Fibroblast of lung (primary cell): ENCODE results near the gene ZDHHC1.

Experiments
- EZH2 ChIP-seq: IDR thresholded peaks from 2 replicates; pipeline ENCODE4 v1.5.1; 2012; ENCODE audit warnings: low read length, control low read depth, mild to moderate bottlenecking; ENCODE audit errors: missing control alignments
- TF ChIP-seq, protein P1 (sequence below), 2 donors: IDR thresholded peaks in 1 of 2; conservative IDR thresholded peaks in 1 of 2; 1 replicate in 1 of 2; 2 replicates in 1 of 2; pipeline ENCODE4 v1.5.1; 2011 to 2012; ENCODE audit warnings: low read length in 2 of 2, control low read depth in 1 of 2, inconsistent platforms in 1 of 2, low read depth in 1 of 2, mild to moderate bottlenecking in 1 of 2

DNA sequence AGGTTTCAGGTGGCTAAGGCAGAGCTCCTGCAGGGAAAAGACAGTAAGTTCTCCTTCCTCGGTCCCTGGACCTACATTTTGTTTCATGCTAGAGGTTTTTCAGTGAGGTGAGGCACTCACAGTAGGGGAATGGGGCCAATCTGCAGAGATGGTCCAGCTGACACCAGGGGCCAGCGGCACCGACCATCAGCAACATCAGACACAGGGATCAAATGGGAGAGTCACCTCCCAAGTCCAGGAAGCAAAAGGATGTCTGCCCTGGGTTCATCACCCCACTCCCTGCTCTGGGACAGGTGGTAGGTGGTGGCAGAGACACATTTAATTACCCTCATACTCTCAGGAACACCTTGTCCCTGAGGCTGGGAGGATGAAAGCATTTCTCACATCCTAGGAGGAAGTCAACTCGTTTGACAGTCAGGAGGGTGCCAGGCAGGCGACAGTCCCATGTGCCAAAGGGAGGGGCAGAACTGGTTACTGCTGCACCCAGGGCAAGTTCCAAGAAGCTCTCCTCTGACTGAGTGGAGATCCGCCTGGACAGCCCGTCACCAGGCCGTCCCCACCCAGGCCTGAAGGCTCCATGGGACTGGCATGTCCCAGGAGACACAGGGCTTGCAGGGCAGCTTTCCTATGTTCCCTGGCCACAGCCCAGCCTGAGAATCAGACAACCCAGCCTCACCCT lies 45.5 kb upstream of the ZDHHC1 start:
- TF ChIP-seq, protein P1, sequence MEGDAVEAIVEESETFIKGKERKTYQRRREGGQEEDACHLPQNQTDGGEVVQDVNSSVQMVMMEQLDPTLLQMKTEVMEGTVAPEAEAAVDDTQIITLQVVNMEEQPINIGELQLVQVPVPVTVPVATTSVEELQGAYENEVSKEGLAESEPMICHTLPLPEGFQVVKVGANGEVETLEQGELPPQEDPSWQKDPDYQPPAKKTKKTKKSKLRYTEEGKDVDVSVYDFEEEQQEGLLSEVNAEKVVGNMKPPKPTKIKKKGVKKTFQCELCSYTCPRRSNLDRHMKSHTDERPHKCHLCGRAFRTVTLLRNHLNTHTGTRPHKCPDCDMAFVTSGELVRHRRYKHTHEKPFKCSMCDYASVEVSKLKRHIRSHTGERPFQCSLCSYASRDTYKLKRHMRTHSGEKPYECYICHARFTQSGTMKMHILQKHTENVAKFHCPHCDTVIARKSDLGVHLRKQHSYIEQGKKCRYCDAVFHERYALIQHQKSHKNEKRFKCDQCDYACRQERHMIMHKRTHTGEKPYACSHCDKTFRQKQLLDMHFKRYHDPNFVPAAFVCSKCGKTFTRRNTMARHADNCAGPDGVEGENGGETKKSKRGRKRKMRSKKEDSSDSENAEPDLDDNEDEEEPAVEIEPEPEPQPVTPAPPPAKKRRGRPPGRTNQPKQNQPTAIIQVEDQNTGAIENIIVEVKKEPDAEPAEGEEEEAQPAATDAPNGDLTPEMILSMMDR (conservative IDR thresholded peaks at IDR 0.05 in 1 of 2, IDR thresholded peaks at IDR 0.05 in 1 of 2; ENCODE audit: low read depth in 1 of 2, low read length in 2 of 2), result no peak
- TF ChIP-seq EZH2, result no peak
